ENCODE results near the gene HYOU1. TPM values are rescaled to one million over a fixed set of nuclear protein-coding genes. Genes with fewer than 3 reads are reported as not detected.
A peak's percentile ranks its signal among the peaks of the same experiment; 100 is the strongest.
"Not testable (repeated sequence)": the region's sequence is repeated elsewhere in the genome, so short reads cannot be mapped to it uniquely, and the experiment has no call there.

Gene HYOU1, protein sequence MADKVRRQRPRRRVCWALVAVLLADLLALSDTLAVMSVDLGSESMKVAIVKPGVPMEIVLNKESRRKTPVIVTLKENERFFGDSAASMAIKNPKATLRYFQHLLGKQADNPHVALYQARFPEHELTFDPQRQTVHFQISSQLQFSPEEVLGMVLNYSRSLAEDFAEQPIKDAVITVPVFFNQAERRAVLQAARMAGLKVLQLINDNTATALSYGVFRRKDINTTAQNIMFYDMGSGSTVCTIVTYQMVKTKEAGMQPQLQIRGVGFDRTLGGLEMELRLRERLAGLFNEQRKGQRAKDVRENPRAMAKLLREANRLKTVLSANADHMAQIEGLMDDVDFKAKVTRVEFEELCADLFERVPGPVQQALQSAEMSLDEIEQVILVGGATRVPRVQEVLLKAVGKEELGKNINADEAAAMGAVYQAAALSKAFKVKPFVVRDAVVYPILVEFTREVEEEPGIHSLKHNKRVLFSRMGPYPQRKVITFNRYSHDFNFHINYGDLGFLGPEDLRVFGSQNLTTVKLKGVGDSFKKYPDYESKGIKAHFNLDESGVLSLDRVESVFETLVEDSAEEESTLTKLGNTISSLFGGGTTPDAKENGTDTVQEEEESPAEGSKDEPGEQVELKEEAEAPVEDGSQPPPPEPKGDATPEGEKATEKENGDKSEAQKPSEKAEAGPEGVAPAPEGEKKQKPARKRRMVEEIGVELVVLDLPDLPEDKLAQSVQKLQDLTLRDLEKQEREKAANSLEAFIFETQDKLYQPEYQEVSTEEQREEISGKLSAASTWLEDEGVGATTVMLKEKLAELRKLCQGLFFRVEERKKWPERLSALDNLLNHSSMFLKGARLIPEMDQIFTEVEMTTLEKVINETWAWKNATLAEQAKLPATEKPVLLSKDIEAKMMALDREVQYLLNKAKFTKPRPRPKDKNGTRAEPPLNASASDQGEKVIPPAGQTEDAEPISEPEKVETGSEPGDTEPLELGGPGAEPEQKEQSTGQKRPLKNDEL
- total RNA-seq = 100 to 1,000 TPM in 3 of 7 donors, 10 to 100 TPM in 4; 48.2 to 131 (median 80.8) TPM
- 10 to 100 TPM; 12.3 to 22.7 (median 15.5) TPM for polyA plus RNA-seq
- long read RNA-seq, donor 1, partial matches to known transcripts = 0 of 3 reads
- long read RNA-seq, donor 1, other reads (novel, unspliced or antisense) = 0 of 3 reads
- long read RNA-seq, donor 2, full-length matches to known transcripts = 3 of 3 reads
- long read RNA-seq, donor 2, partial matches to known transcripts = 0 of 3 reads
- long read RNA-seq, donor 2, other reads (novel, unspliced or antisense) = 0 of 3 reads

DNA sequence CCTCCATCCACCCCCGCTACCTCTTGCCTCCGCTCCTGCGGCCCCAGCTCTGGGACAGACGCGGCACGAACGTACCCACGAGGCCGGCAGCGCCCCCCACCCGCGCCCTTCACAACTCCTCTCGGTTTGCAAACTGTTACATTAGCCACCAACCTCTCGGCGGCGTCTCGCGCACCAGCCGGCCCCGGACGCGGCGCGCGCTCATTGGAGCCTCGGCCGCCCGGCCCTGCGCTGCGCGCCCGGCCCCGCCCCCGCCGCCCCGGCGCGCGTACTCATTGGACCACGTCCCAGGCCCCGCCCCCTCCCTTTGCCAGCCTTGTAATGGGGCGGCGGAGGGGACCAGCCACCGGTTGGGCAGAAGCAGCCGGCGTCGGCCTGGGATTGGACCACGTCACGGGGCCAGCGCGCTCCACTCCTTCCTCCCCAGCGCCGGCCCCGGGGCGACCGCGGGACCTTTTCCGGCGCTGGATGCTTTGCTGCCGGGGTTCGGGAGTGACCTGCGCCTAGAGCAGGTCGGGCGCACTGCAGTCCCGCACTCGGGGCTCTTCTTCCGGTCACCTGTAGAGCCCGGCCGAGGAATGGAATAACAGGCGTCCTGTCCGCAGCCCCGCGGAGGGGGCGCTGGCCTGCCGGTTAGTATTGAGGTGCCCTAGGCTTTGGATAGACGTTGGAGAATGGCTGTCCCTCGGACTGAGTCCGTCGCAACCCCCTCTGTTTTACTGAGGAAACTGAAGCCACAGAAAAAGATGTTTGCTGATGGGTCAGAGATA, at the start of gene HYOU1:
Gene HYOU1 (minus strand): TSS at position 206 of the 770 bp plus-strand sequence. CDS start 1,045 bp downstream, outside the sequence.
- Histone ChIP-seq H3K36me3 (peaks cover 2 to 48% (median 30%) of the 10 kb centered on the region in 6 donors), H3K27ac (peak within 1 kb of the TSS; percentile 79 to 95 (median 87)), H3K4me1 (peaks cover 21 to 47% (median 27%) of the 10 kb centered on the region in 6 donors), H3K4me3 (peak within 1 kb of the TSS; percentile 90 to 99 (median 94)), H3K27me3 (replicated peaks in 1 of 7) (no peaks in the 10 kb centered on the region), H3K9me3 (no peaks in the 10 kb centered on the region)
- 0 to 1% (median 1%) methylated on average over 21 to 79 of the region's 79 CpGs for WGBS, 5 donors
- intact Hi-C loops (cut with DNase I; ENCODE audit: low total_unique reads) = no loop called here
- DNase-seq = peak; percentile 99
- TF ChIP-seq POLR2A (IDR thresholded peaks at IDR 0.05) (peak; percentile 12 to 71 (median 24)), POLR2AphosphoS5 (IDR thresholded peaks at IDR 0.05) (peak; percentile 88 to 91 (median 91))
- TF ChIP-seq, protein P1, sequence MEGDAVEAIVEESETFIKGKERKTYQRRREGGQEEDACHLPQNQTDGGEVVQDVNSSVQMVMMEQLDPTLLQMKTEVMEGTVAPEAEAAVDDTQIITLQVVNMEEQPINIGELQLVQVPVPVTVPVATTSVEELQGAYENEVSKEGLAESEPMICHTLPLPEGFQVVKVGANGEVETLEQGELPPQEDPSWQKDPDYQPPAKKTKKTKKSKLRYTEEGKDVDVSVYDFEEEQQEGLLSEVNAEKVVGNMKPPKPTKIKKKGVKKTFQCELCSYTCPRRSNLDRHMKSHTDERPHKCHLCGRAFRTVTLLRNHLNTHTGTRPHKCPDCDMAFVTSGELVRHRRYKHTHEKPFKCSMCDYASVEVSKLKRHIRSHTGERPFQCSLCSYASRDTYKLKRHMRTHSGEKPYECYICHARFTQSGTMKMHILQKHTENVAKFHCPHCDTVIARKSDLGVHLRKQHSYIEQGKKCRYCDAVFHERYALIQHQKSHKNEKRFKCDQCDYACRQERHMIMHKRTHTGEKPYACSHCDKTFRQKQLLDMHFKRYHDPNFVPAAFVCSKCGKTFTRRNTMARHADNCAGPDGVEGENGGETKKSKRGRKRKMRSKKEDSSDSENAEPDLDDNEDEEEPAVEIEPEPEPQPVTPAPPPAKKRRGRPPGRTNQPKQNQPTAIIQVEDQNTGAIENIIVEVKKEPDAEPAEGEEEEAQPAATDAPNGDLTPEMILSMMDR (IDR thresholded peaks at IDR 0.05 in 8 of 11, conservative IDR thresholded peaks at IDR 0.05 in 3 of 11) = peak in 4 of 11 experiments; percentile 25 to 47 (median 30)

DNA sequence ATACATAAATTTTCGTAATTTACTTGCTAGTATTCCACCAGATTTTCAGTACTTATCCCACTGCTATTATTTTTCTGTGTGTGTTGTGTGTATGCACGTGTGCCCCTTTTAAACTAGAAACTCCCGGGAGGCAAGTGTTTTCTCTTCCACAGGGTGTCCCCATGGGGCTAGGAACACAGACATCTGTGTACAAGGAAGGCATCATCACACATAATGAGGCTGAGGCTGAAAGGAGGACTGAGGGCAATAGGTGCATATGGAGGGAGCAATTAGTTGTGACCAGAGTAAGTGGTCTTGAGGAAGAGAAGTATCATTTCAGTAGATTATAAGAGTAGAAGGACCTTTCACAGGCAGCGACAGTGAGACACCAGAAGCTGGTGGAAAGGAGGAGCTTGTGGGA, 46.8 kb upstream of the HYOU1 start:
- WGBS, 5 donors = 60 to 69% (median 66%) methylated on average over 4 of the region's 4 CpGs

DNA sequence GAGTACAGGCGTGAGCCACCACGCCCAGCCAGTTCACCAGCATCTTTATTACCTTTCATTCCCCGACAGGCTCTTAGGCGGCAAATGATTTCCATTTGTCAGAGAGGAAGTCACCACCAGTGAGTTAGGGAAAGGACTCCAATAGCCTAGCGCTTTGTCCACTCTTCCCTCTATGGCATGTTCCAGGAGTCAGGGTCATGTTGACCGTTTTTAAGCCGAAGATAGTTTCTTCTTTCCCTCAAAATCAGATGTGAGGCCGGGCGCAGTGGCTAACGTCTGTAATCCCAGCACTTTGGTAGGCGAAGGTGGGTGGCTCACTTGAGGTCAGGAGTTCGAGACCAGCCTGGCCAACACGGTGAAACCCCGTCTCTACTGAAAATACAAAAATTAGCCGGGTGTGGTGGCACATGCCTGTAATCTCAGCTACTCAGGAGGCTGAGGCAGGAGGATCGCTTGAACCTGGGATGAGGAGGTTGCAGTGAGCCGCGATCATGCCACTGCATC, 46.2 kb upstream of the HYOU1 start:
- H3K27me3 ChIP-seq (replicated peaks in 1 of 7); H3K9me3 ChIP-seq; intact Hi-C loops (cut with DNase I; ENCODE audit: low total_unique reads): not testable (repeated sequence)
- Histone ChIP-seq H3K36me3 (peaks cover 0 to 12% (median 2%) of the 10 kb centered on the region in 6 donors), H3K4me3 (peak overlapping the region in 6 of 8 donors; percentile 83 to 99 (median 92)), H3K27ac (peak overlapping the region; percentile 85 to 98 (median 92)), H3K4me1 (peaks cover 27 to 68% (median 49%) of the 10 kb centered on the region in 6 donors)
- peak; percentile 49 for DNase-seq
- 81 to 90% (median 86%) methylated on average over 18 of the region's 18 CpGs for WGBS, 5 donors

More for the DNA sequence above, 46.8 kb upstream of the HYOU1 start:
- DNase-seq = peak; percentile 12
- TF ChIP-seq POLR2A (IDR thresholded peaks at IDR 0.05) = no peak
- Histone ChIP-seq H3K36me3 (peaks cover 0 to 7% (median 0%) of the 10 kb centered on the region in 6 donors), H3K4me3 (no peak overlapping the region), H3K27me3 (replicated peaks in 1 of 7) (no peaks in the 10 kb centered on the region), H3K9me3 (no peaks in the 10 kb centered on the region), H3K27ac (peak overlapping the region in 2 of 8 donors; percentile 91 to 92), H3K4me1 (peaks cover 33 to 74% (median 54%) of the 10 kb centered on the region in 6 donors)
- intact Hi-C loops (cut with DNase I; ENCODE audit: low total_unique reads) = no loop called here

DNA sequence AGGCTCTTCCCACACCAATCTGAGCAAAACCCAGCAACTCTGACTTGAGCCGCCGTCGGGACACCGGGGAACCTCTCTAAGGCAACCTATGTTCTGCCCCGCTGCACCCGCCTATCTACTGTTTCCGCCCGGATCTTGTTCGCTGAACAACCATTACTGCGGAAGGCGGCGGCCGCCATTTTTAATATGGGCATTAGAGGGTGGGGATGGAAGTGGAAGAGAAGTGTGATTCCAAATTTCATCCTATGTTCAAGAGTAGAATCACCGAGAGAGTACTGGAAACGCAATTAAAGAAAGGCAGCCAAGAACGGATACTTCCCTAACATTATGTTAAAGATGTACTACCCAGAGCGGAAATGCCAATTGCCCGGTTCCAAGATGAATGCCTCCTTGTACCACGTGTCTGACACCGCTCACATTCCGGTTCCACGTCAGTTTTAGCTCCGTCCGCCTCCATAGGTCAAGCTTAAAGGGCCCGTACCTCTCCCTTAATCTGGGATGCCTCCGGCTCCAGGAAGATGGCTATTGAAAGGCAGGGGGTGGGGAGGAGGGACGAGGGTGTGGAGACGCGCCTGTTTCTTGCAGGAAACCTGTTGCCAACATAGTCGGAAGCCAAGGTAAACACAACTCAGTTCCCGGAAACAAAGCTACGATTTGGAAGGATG, 44.9 kb upstream of the HYOU1 start, which contains the start of gene DPAGT1:
Gene DPAGT1 (minus strand): TSS at position 95 of the 665 bp plus-strand sequence. CDS start 198 bp downstream, outside the sequence.
- intact Hi-C loops (cut with DNase I; ENCODE audit: low total_unique reads) = no loop called here
- WGBS, 5 donors = 0 to 1% (median 0%) methylated on average over 28 to 32 of the region's 32 CpGs
- peak; percentile 6 to 82 (median 73) for TF ChIP-seq POLR2AphosphoS5 (IDR thresholded peaks at IDR 0.05)
- TF ChIP-seq POLR2A (IDR thresholded peaks at IDR 0.05) = peak in 1 of 3 donors; percentile 57
- TF ChIP-seq, protein P1 (IDR thresholded peaks at IDR 0.05 in 8 of 11, conservative IDR thresholded peaks at IDR 0.05 in 3 of 11) = no peak

More for the DNA sequence above, 44.9 kb upstream of the HYOU1 start, which contains the start of gene DPAGT1:
- Histone ChIP-seq H3K9me3 (no peaks in the 10 kb centered on the region), H3K36me3 (peaks cover 0 to 25% (median 15%) of the 10 kb centered on the region in 6 donors), H3K27me3 (replicated peaks in 1 of 7) (no peaks in the 10 kb centered on the region), H3K4me3 (peak within 1 kb of the TSS; percentile 83 to 99 (median 92)), H3K27ac (peak within 1 kb of the TSS; percentile 85 to 98 (median 92)), H3K4me1 (peaks cover 25 to 71% (median 47%) of the 10 kb centered on the region in 6 donors)
- DNase-seq = peak; percentile 94
